Subcutaneous adipose tissue (tissue), 4 donors: ENCODE measurements around the gene PLK2. TPM values are rescaled to one million over a fixed set of nuclear protein-coding genes. Genes with fewer than 3 reads are reported as not detected.

Source experiments
- total RNA-seq, 4 donors: library from RNA; depleted of rRNA; stranded (reverse); fragments of >200 nt; gene quantifications; one replicate each; pipeline ENCODE4 v1.1.0, GENCODE V29; 2016
- TF ChIP-seq, protein P1 (sequence below): fragments of 450-650 bp; IDR thresholded peaks from one replicate; pipeline ENCODE4 v1.5.1; 2016; ENCODE audit warnings: low read depth, mild to moderate bottlenecking, control low read depth, antibody characterized with exemption, moderate library complexity

PLK2 gene
- total RNA-seq, 4 donors from 2014 or later, result 21.6 to 40.3 (median 33.9) TPM

DNA sequence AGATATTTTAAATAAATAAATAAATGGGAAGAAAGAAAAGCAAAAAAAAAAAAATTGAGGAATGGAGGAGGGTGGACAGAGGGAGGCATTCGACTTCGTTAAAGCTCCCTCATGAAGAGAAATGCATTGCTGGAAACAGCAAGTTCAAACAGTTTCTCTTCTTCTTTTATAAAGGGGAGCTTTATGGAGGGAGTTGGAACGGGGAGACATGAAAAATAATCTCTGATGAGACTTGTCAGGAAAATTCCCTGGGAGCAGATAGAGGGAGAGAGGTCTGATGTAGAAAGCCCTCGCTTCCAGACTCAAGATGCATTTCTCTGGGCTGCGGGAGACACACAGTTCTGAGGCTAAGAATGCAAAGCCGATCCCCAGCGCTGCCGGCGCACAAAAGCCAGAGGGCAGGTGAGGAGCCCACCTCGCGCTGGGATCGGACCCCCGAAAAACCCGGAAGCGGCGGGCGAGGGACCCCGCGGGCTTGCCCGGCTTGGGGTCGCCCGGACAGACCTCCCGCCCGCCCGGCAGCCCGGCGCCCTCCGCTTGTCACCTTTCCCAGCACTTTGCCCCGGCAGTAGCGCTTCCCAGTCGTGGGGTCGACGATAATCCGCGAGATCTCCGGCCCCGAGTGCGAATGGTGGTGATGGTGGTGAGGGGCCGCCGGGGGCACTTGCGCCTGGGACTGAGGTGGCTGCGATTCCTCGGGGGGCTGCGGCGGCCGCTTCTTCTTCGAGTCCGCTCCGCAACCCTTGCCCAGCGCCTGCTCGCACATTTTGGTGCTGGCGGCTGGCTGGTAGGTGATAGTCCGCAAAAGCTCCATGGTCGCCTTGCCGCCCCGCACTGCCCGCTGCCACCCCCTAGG lies 512 bp downstream of the PLK2 start:
- TF ChIP-seq, protein P1, sequence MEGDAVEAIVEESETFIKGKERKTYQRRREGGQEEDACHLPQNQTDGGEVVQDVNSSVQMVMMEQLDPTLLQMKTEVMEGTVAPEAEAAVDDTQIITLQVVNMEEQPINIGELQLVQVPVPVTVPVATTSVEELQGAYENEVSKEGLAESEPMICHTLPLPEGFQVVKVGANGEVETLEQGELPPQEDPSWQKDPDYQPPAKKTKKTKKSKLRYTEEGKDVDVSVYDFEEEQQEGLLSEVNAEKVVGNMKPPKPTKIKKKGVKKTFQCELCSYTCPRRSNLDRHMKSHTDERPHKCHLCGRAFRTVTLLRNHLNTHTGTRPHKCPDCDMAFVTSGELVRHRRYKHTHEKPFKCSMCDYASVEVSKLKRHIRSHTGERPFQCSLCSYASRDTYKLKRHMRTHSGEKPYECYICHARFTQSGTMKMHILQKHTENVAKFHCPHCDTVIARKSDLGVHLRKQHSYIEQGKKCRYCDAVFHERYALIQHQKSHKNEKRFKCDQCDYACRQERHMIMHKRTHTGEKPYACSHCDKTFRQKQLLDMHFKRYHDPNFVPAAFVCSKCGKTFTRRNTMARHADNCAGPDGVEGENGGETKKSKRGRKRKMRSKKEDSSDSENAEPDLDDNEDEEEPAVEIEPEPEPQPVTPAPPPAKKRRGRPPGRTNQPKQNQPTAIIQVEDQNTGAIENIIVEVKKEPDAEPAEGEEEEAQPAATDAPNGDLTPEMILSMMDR, result no peak

DNA sequence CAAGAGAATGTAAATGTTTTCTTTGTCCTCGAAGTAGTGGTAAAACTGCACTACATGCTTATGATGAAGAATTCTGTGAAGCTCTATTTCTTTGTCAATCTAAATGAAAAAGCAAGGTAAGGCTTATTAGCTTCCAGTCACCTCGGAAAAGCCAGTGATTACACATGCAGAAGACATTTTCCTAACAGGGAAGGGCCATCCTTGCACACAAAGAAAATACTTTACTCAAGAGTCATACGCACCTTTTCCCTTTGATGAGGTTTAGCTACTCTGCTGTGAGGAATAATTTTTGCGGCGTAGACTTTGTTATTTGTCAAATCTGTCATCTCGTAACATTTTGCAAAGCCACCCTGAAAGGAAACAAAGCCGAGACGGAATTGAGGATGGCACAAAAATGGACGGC lies 1.1 kb downstream of the PLK2 start:
- TF ChIP-seq, protein P1, result no peak

DNA sequence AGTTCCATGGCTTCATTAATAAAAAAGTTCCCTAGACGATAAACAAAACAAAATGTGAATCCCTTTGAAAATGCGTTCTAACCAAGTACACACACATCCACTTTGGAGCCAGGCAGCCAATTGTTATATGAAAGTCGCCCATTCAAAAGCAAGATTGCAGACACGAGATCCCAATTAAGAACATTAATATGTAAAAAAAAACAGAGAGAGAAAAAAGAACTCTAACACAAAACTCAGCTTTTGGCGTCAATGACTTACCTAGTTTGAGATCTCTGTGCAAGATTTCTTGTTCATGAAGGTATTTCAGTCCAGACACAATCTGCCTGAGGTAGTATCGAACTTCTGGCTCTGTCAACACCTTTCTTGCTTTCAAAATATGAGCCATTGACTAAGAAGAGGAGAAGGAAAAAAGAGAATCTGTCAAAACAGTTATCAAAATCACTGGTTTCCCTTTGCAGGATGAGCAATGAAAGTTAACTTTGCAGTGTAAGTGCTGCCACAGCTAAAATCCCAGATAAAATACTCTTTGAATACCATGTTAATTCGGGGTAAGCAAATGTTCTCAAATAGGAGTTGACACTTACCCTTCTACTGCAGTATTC lies 1.6 kb downstream of the PLK2 start:
- TF ChIP-seq, protein P1, result no peak

DNA sequence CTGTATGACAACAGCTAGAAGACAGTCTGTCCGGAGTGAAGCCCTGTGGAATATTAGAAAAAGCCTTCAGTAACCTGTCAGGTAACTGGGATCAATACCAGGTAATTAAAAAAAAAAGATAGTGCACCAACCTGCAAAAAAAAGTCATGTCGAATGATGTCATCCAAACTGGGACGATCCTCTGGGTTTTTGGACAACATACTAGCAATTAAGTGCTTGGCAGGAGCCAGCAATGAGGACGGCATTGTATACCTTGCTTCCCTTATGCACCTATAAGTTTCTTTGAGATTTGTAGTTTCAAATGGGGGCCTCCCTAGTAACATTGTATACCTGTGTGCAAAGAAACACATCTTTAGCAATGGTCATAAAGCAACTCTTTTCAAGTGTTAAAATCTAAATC lies 2.8 kb downstream of the PLK2 start:
- TF ChIP-seq, protein P1, result no peak

DNA sequence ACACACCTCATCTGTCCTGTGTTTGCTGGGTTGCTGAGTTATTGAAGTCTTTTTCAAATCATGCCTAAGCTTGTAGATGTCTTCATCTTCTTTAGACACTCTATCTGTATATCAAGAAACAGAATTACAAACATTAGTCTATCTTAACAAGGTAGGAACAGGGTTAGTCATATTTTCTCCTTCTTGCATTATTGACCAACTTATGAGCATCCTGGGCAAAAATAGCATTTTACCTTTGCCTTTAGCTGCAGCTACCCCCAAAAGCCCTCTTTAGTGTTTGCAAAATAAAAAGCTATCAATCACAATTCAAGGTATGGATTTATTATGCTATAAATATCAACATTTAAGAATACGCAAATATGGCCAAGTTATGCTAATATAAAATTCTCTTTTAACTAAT lies 3.4 kb downstream of the PLK2 start:
- TF ChIP-seq, protein P1, result no peak

DNA sequence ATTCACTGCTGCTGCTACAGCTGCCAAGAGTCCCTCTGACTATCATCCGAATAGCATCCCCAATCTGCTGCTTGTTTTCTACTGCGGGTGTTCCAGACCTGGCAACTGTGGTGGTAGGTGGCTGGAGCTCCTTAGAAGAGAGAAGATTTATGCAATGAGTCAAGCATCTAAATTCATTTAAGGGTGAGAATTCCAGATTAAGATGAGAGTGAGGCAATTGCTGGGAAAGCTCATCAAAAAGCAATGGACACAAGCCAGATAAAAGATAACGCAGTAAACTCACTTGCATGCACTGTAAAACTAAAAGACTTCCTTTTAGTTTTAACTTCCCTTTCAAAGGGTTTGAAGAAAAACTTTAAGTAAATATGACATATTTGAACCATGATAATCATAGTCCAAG lies 3.9 kb downstream of the PLK2 start:
- TF ChIP-seq, protein P1, result no peak

DNA sequence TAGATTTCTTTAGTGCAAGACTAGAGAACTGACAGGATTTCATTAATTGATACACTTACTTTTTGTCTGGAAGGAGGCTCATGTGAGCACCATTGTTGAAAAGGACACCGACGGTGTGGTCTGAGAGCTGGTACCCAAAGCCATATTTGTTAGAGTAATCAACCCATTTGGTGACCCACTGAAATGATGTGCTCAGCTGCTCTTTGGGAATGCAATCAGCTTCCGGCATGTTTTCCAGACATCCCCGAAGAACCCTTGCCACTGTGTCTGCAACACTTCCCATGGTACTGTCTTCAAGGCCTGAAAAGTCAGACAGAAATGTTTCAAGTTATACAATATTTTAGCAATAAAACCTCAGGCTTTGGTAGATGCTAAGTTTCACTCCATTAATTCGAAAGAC lies 4.4 kb downstream of the PLK2 start:
- TF ChIP-seq, protein P1, result no peak
